HCT116 (cell line): ENCODE measurements around the gene MT2A. TPM values are rescaled to one million over a fixed set of nuclear protein-coding genes. Genes with fewer than 3 reads are reported as not detected.
A peak's percentile ranks its signal among the peaks of the same experiment; 100 is the strongest.

Source experiments
- ATAC-seq: fragments of 200-7000 bp; cut with Tn5 transposase; 2 replicates; pipeline ENCODE4 v1.9.1; 2020; ENCODE audit warnings: mild to moderate bottlenecking, moderate library complexity
- BruUV-seq: library from RNA; stranded (reverse); fragments of 400-500 nt; replicated peaks from 2 replicates; lab custom pipeline; 2021; lab: Mats Ljungman, UMichigan
- CTCF ChIA-PET: fragments of 300-600 bp; sonication (Branson Sonifier 250); formaldehyde crosslinking; loops from one replicate; lab custom pipeline; 2021; ENCODE audit warnings: antibody characterized with exemption; lab: Charles Lee
- POLR2A ChIA-PET: fragments of 300-600, 350-600 bp; sonication (Branson Sonifier 250); formaldehyde crosslinking; loops from one replicate; lab custom pipeline; 2021; ENCODE audit warnings: antibody characterized with exemption; lab: Charles Lee
- RAD21 ChIA-PET, 2 experiments: fragments of 300-600 bp; sonication (Branson Sonifier 250); formaldehyde crosslinking; loops; one replicate each; lab custom pipeline; 2023; ENCODE audit warnings: low total read pairs in 2 of 2; ENCODE audit not compliant: uncharacterized antibody in 2 of 2, unreplicated experiment in 2 of 2, low non-redundant PET in 1 of 2; lab: Charles Lee
- DNase-seq: peaks from one replicate; pipeline ENCODE4 v3.0.0-alpha.2; 2010; ENCODE audit warnings: low read depth, low spot score
- H2AFZ ChIP-seq: fragments of 200-600 bp; shearing (Covaris generic), sonication (generic); 2 replicates; pipeline ENCODE4 v1.6.1; 2017; ENCODE audit warnings: low read depth, mixed run types, mixed read lengths, antibody characterized with exemption, low read length; ENCODE audit not compliant: poor library complexity, severe bottlenecking
- H3K27ac ChIP-seq: 2 replicates; pipeline ENCODE4 v1.5.1; 2012; ENCODE audit warnings: low read depth, low read length
- H3K27me3 ChIP-seq: fragments of 200-600 bp; sonication (generic); 2 replicates; pipeline ENCODE4 v1.6.1; 2016; ENCODE audit warnings: mixed run types, low read length, mixed read lengths; ENCODE audit not compliant: insufficient read depth
- H3K36me3 ChIP-seq, 2 experiments: fragments of 200-500 bp in 1 of 2; fragments of 200-600 bp in 1 of 2; sonication (Bioruptor generic) in 1 of 2; sonication (generic) in 1 of 2; 2 replicates each; pipeline versions ENCODE4 v1.5.1 to v1.6.1; 2014 to 2016; ENCODE audit warnings: low read length in 2 of 2, inconsistent platforms in 1 of 2, mixed read lengths in 1 of 2, mixed run types in 1 of 2; ENCODE audit not compliant: insufficient read depth in 2 of 2, control insufficient read depth in 1 of 2
- H3K4me1 ChIP-seq, 2 experiments: fragments of 200-600 bp in 1 of 2; sonication (generic) in 1 of 2; 2 replicates each; pipeline versions ENCODE4 v1.5.1 to v1.6.1; 2012 to 2017; ENCODE audit warnings: low read length in 2 of 2, inconsistent platforms in 1 of 2, mild to moderate bottlenecking in 1 of 2, mixed read lengths in 1 of 2, mixed run types in 1 of 2, moderate library complexity in 1 of 2; ENCODE audit not compliant: insufficient read depth in 2 of 2, control insufficient read depth in 1 of 2
- H3K4me2 ChIP-seq: fragments of 200-600 bp; sonication (generic); 2 replicates; pipeline ENCODE4 v1.6.1; 2017; ENCODE audit warnings: mixed run types, low read length, mixed read lengths
- H3K4me3 ChIP-seq, 2 experiments: fragments of 200-600 bp in 1 of 2; sonication (generic) in 1 of 2; replicated peaks in 1 of 2; 2 replicates each; pipeline ENCODE4 v1.5.1; 2011 to 2016; ENCODE audit warnings: low read length in 2 of 2, control low read depth in 1 of 2, low read depth in 1 of 2, mild to moderate bottlenecking in 1 of 2, mixed read lengths in 1 of 2, mixed run types in 1 of 2
- H3K79me2 ChIP-seq: fragments of 200-600 bp; sonication (generic); 2 replicates; pipeline ENCODE4 v1.6.1; 2017; ENCODE audit warnings: mild to moderate bottlenecking, mixed run types, low read length, moderate library complexity, mixed read lengths; ENCODE audit not compliant: insufficient read depth
- H3K9ac ChIP-seq: fragments of 200-600 bp; sonication (generic); 2 replicates; pipeline ENCODE4 v1.6.1; 2016; ENCODE audit warnings: low read length, mixed read lengths
- H3K9me2 ChIP-seq: fragments of 200-600 bp; sonication (generic), shearing (Covaris generic); 2 replicates; pipeline ENCODE4 v1.6.1; 2017; ENCODE audit warnings: mixed run types, mild to moderate bottlenecking, moderate library complexity; ENCODE audit not compliant: insufficient read depth
- H3K9me3 ChIP-seq, 2 experiments: fragments of 200-500 bp in 1 of 2; fragments of 200-600 bp in 1 of 2; sonication (Bioruptor generic) in 1 of 2; sonication (generic) in 1 of 2; 2 replicates each; pipeline ENCODE4 v1.6.1; 2014 to 2017; ENCODE audit warnings: low read length in 2 of 2, mixed read lengths in 2 of 2, inconsistent platforms in 1 of 2, low read depth in 1 of 2, mild to moderate bottlenecking in 1 of 2, mixed run types in 1 of 2, moderate library complexity in 1 of 2; ENCODE audit not compliant: control insufficient read depth in 1 of 2, insufficient read depth in 1 of 2
- H4K20me1 ChIP-seq: fragments of 200-600 bp; sonication (generic), shearing (Covaris generic); 2 replicates; pipeline ENCODE4 v1.6.1; 2017; ENCODE audit warnings: mixed run types, mild to moderate bottlenecking, moderate library complexity; ENCODE audit not compliant: insufficient read depth
- ELF1 ChIP-seq: IDR thresholded peaks from 2 replicates; pipeline ENCODE4 v1.6.1; 2012; ENCODE audit warnings: low read depth, borderline replicate concordance
- EZH2phosphoT487 ChIP-seq: fragments of 200-600 bp; IDR thresholded peaks from 2 replicates; pipeline ENCODE4 v1.6.1; 2018; ENCODE audit warnings: antibody characterized with exemption, borderline replicate concordance
- FOSL1 ChIP-seq: IDR thresholded peaks from 2 replicates; pipeline ENCODE4 v1.6.1; 2012; ENCODE audit warnings: low read depth
- JUND ChIP-seq: IDR thresholded peaks from 2 replicates; pipeline ENCODE4 v1.6.1; 2012
- POLR2AphosphoS5 ChIP-seq: IDR thresholded peaks from 2 replicates; pipeline ENCODE4 v1.6.1; 2011; ENCODE audit warnings: mild to moderate bottlenecking, low read depth, low read length, moderate library complexity
- RAD21 ChIP-seq: IDR thresholded peaks from 2 replicates; pipeline ENCODE4 v1.6.1; 2012; ENCODE audit warnings: low read depth, mild to moderate bottlenecking
- SIN3A ChIP-seq: IDR thresholded peaks from 2 replicates; pipeline ENCODE4 v1.6.1; 2012; ENCODE audit warnings: low read depth
- SP1 ChIP-seq: IDR thresholded peaks from 2 replicates; pipeline ENCODE4 v1.6.1; 2012; ENCODE audit warnings: low read depth
- TCF7L2 ChIP-seq: IDR thresholded peaks from 2 replicates; pipeline ENCODE4 v1.7.0; 2011; ENCODE audit warnings: borderline replicate concordance, inconsistent platforms; ENCODE audit not compliant: insufficient read depth, insufficient read length; ENCODE audit errors: extremely low read depth
- YY1 ChIP-seq: IDR thresholded peaks from 2 replicates; pipeline ENCODE4 v1.6.1; 2011; ENCODE audit warnings: low read length, low read depth, moderate library complexity, mild to moderate bottlenecking; ENCODE audit not compliant: insufficient replicate concordance; ENCODE audit errors: extremely low read depth
- ZFX ChIP-seq: fragments of 450-650 bp; IDR thresholded peaks from 2 replicates; pipeline ENCODE4 v1.6.1; 2017
- intact Hi-C: fragments of 100-400 bp; cut with micrococcal nuclease; formaldehyde crosslinking; loops from 2 replicates; pipeline ENCODE4 v1.10.0; 2022
- total RNA-seq: library from RNA; stranded (reverse); gene quantifications from one replicate; pipeline ENCODE4 v1.2.1, GENCODE V29; 2021; ENCODE audit not compliant: unreplicated experiment
- TF ChIP-seq, protein P1 (sequence below), 3 experiments: fragments of 200-600 bp in 1 of 3; sonication (generic) in 1 of 3; IDR thresholded peaks in 2 of 3; conservative IDR thresholded peaks in 1 of 3; 2 replicates each; pipeline ENCODE4 v1.5.1; 2012 to 2017; ENCODE audit warnings: low read depth in 2 of 3, low read length in 2 of 3, antibody characterized with exemption in 1 of 3, borderline replicate concordance in 1 of 3, control low read depth in 1 of 3, mild to moderate bottlenecking in 1 of 3, mixed read lengths in 1 of 3, mixed run types in 1 of 3, moderate library complexity in 1 of 3; ENCODE audit not compliant: insufficient read depth in 1 of 3
- TF ChIP-seq, protein P2 (sequence below): IDR thresholded peaks from 2 replicates; pipeline ENCODE4 v1.6.1; 2011; ENCODE audit warnings: mild to moderate bottlenecking, low read length, moderate library complexity; ENCODE audit not compliant: insufficient replicate concordance; ENCODE audit errors: extremely low read depth
- TF ChIP-seq, protein P3 (sequence below): IDR thresholded peaks from 2 replicates; pipeline ENCODE4 v1.6.1; 2012

The MT2A gene
- total RNA-seq, 1 experiment from 2014 or later: 710 TPM

DNA sequence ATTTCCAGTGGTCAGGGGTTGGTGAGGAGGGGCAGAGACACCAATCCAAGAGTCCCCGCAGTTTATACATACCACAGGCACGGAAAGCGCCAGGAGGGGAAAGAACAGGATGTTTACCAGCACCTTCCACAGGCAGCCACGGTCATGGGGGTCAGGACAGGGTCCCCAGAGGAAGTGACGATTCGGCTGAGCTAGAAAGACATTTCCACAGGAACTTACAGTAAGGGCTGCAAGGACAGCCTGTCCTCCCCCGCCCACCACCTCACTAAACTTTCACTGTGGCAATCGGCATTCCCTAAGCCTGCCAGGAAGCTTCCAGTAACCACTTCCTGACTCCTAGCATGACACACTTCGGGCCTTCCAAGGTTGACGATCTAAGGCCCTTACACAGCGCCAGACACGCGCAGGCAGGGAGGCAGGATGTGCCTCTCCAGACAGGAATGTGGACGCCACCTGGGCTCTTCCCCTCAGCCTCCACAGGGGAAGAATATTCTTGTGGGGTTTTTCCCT is 1.2 kb upstream of the MT2A start:
- Histone ChIP-seq H3K4me1 (peaks cover 58 to 76% of the 10 kb centered on the region in 2 experiments), H3K9ac (peak overlapping the region; percentile 91), H3K4me3 (peak overlapping the region; percentile 63 to 85), H3K79me2 (peaks cover 14% of the 10 kb centered on the region), H3K27ac (peak overlapping the region; percentile 96), H3K4me2 (peak overlapping the region; percentile 95), H3K9me3 (no peaks in the 10 kb centered on the region), H3K27me3 (no peaks in the 10 kb centered on the region), H3K9me2 (no peaks in the 10 kb centered on the region), H4K20me1 (no peaks in the 10 kb centered on the region), H2AFZ (no peak overlapping the region), H3K36me3 (no peaks in the 10 kb centered on the region)
- ChIA-PET CTCF (interaction anchor here (1.2 to 5.3 kb wide), 4 partner anchors 31 to 182 kb away, joined by 4 to 65 read pairs (median 5); no protein-coding TSS in a partner anchor), POLR2A (interaction anchor here (0.8 to 16.1 kb wide), 4 partner anchors 11 to 94 kb away, joined by 3 to 344 read pairs (median 10); partner anchors contain the start of gene MT1E), RAD21 (interaction anchor here (1.7 to 2.0 kb wide), 2 partner anchors 18 to 19 kb away, joined by 4 to 7 read pairs; partner anchors contain the start of gene MT1E (in 2 of the 2))
- DNase-seq: peak; percentile 75
- peak; percentile 28 for ATAC-seq
- intact Hi-C loops: loop anchor here (2.0 kb wide), 1 partner anchor 48 kb away; no protein-coding TSS in a partner anchor
- no TSS peak for BruUV-seq
- peak; percentile 43; the same call in 1 of the 2 replicates for TF ChIP-seq ZFX
- TF ChIP-seq POLR2AphosphoS5: peak; percentile 80
- no peak for TF ChIP-seq SP1
- TF ChIP-seq TCF7L2: peak; percentile 88
- no peak for TF ChIP-seq RAD21

DNA sequence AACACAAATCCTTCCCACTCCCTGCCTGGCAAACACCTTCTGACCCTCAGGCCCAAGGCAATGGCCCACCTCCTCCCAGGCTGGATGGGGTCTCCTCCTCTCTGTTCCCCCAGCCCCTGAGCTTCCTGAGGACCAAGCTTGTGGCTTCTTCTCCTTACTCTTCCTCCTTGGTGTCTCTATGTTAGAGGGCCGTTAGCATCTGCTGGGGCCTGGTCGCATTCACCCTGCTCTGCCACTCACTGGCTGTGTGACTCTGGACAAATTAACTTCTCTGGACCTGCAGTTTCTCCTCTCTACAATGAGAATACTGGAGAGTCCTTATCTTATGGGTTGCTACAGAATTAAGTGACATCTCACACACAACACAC is 725 bp upstream of the MT2A start:
- H3K9me2 ChIP-seq: no peaks in the 10 kb centered on the region
- peak overlapping the region; percentile 63 to 85 for H3K4me3 ChIP-seq
- ChIA-PET RAD21 (interaction anchor here in 1 of 2 experiments (2.0 kb wide), 1 partner anchor 18 kb away, joined by 4 read pairs; the partner anchor contains the start of gene MT1E), CTCF (interaction anchor here (0.9 to 5.3 kb wide), 3 partner anchors 21 to 182 kb away, joined by 3 to 65 read pairs (median 4); no protein-coding TSS in a partner anchor), POLR2A (interaction anchor here (0.9 to 16.1 kb wide), 4 partner anchors 11 to 72 kb away, joined by 4 to 344 read pairs (median 5); partner anchors contain the start of gene MT1E)
- peaks cover 63 to 81% of the 10 kb centered on the region in 2 experiments for H3K4me1 ChIP-seq
- DNase-seq (no peak), ATAC-seq (no peak)
- H3K36me3 ChIP-seq: no peaks in the 10 kb centered on the region
- no peaks in the 10 kb centered on the region for H4K20me1 ChIP-seq
- peak overlapping the region; percentile 91 for H3K9ac ChIP-seq
- TSS peak; percentile 77 for BruUV-seq
- no peaks in the 10 kb centered on the region for H3K9me3 ChIP-seq
- intact Hi-C loops: loop anchor here (1.0 to 2.0 kb wide), 3 partner anchors 18 to 75 kb away; partner anchors contain the start of genes MT1E and MT1X
- H3K27ac ChIP-seq: peak overlapping the region; percentile 96
- peaks cover 14% of the 10 kb centered on the region for H3K79me2 ChIP-seq
- no peaks in the 10 kb centered on the region for H3K27me3 ChIP-seq
- H2AFZ ChIP-seq: no peak overlapping the region
- H3K4me2 ChIP-seq: peak overlapping the region; percentile 95
- TF ChIP-seq SIN3A: no peak
- TF ChIP-seq POLR2AphosphoS5: no peak
- TF ChIP-seq, protein P1, sequence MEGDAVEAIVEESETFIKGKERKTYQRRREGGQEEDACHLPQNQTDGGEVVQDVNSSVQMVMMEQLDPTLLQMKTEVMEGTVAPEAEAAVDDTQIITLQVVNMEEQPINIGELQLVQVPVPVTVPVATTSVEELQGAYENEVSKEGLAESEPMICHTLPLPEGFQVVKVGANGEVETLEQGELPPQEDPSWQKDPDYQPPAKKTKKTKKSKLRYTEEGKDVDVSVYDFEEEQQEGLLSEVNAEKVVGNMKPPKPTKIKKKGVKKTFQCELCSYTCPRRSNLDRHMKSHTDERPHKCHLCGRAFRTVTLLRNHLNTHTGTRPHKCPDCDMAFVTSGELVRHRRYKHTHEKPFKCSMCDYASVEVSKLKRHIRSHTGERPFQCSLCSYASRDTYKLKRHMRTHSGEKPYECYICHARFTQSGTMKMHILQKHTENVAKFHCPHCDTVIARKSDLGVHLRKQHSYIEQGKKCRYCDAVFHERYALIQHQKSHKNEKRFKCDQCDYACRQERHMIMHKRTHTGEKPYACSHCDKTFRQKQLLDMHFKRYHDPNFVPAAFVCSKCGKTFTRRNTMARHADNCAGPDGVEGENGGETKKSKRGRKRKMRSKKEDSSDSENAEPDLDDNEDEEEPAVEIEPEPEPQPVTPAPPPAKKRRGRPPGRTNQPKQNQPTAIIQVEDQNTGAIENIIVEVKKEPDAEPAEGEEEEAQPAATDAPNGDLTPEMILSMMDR (IDR thresholded peaks at IDR 0.05 in 2 of 3, conservative IDR thresholded peaks at IDR 0.05 in 1 of 3; ENCODE audit: borderline replicate concordance in 1 of 3, insufficient read depth in 1 of 3, low read depth in 2 of 3, low read length in 2 of 3): no peak
- TF ChIP-seq SP1: no peak
- no peak for TF ChIP-seq EZH2phosphoT487
- TF ChIP-seq, protein P2, sequence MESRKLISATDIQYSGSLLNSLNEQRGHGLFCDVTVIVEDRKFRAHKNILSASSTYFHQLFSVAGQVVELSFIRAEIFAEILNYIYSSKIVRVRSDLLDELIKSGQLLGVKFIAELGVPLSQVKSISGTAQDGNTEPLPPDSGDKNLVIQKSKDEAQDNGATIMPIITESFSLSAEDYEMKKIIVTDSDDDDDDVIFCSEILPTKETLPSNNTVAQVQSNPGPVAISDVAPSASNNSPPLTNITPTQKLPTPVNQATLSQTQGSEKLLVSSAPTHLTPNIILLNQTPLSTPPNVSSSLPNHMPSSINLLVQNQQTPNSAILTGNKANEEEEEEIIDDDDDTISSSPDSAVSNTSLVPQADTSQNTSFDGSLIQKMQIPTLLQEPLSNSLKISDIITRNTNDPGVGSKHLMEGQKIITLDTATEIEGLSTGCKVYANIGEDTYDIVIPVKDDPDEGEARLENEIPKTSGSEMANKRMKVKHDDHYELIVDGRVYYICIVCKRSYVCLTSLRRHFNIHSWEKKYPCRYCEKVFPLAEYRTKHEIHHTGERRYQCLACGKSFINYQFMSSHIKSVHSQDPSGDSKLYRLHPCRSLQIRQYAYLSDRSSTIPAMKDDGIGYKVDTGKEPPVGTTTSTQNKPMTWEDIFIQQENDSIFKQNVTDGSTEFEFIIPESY: no peak
- TF ChIP-seq JUND: no peak
- no peak for TF ChIP-seq FOSL1
- TF ChIP-seq ELF1: no peak
- TF ChIP-seq, protein P3, sequence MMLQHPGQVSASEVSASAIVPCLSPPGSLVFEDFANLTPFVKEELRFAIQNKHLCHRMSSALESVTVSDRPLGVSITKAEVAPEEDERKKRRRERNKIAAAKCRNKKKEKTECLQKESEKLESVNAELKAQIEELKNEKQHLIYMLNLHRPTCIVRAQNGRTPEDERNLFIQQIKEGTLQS: no peak
- no peak for TF ChIP-seq YY1
